A549 treated with AZD9567 at 1 μM for 4 hours (cell line): ENCODE measurements around the gene GSDMA. TPM values are rescaled to one million over a fixed set of nuclear protein-coding genes. Genes with fewer than 3 reads are reported as not detected.

ENCODE experiments used
- total RNA-seq: library from RNA; stranded (reverse); fragments of 200-300 nt; extraction: Qiagen RNA extraction; gene quantifications from 5 replicates; pipeline ENCODE4 v1.2.3, GENCODE V29; 2022; ENCODE audit not compliant: insufficient read depth

GSDMA gene, protein sequence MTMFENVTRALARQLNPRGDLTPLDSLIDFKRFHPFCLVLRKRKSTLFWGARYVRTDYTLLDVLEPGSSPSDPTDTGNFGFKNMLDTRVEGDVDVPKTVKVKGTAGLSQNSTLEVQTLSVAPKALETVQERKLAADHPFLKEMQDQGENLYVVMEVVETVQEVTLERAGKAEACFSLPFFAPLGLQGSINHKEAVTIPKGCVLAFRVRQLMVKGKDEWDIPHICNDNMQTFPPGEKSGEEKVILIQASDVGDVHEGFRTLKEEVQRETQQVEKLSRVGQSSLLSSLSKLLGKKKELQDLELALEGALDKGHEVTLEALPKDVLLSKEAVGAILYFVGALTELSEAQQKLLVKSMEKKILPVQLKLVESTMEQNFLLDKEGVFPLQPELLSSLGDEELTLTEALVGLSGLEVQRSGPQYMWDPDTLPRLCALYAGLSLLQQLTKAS
- total RNA-seq: not detected in 5 replicates

DNA sequence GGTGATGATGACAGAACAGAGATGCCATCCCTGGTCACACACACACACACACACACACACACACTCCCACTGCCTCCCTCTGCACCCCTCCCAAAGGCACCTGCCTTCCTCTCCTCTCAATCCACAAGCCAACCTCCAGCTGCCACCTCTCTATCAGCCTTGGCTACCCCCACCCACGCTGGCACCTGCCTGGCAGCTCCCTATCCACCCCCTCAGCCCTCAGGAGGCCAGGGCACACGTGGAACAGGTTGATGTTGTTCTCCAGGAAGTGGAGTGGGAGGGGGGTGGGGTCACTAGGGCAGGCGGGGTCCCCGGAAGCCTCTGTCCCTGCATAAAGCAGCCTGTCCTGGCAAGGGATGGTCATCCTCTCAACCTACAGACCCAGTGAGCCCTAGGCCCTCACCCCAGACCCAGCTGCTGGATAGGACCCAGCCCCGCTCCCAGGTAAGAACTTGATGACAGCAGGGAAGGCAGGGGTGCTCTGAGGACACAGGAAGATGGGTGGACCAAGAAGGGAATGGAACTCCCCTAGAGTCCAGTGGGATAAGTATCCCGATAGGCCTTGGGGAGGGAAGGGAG, at the start of gene GSDMA:
TSS of gene GSDMA (plus strand) at position 363 of the 579 bp plus-strand sequence. CDS start 2,684 bp downstream, outside the sequence.

DNA sequence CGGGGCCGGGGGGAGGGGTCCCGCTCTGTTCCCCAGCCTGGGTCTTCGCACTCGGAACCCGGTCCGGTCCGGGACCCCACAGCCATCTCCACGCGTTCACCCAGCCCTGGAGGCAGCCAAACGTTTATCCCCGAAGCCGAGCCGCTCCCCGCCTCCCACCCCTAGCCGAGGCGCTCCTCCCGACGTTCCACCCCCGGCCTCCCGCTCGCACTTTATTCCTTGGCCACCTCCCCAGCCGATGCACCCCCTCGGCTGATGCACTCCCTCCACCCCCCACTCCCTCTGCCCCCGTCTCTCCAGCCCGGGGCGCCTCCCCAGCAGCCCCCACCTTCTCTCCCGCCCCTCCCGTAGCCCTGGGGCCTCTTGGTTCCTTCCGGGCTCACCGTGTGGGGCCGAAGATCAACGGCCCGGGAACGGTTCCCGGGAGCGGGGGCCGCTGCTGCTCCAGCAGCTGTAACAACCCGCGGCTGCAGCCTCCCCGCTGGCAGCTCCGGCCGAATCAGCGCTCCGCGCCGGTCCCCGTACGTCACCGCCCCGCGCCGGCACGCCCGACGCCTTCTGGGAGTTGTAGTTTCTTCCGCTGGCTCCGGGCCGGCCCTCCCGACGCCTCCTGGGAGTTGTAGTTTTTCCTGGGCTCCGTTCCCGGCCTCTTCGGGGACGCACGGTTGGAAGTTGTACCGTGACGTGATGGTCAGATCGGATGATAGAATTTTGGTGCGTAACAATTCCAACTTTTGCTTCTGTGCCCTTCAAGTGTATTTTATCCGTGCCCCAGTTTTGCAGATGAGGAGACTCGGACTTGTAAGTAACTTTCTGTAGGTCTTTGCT, 35.5 kb upstream of the GSDMA start, which contains the start of the genes LRRC3C and ORMDL3:
TSS of gene LRRC3C (plus strand) at position 632 of the 828 bp plus-strand sequence. CDS start 13,792 bp downstream, outside the sequence.
TSS of gene ORMDL3 (minus strand) at position 501 of the 828 bp plus-strand sequence. CDS start 3,398 bp downstream, outside the sequence.

DNA sequence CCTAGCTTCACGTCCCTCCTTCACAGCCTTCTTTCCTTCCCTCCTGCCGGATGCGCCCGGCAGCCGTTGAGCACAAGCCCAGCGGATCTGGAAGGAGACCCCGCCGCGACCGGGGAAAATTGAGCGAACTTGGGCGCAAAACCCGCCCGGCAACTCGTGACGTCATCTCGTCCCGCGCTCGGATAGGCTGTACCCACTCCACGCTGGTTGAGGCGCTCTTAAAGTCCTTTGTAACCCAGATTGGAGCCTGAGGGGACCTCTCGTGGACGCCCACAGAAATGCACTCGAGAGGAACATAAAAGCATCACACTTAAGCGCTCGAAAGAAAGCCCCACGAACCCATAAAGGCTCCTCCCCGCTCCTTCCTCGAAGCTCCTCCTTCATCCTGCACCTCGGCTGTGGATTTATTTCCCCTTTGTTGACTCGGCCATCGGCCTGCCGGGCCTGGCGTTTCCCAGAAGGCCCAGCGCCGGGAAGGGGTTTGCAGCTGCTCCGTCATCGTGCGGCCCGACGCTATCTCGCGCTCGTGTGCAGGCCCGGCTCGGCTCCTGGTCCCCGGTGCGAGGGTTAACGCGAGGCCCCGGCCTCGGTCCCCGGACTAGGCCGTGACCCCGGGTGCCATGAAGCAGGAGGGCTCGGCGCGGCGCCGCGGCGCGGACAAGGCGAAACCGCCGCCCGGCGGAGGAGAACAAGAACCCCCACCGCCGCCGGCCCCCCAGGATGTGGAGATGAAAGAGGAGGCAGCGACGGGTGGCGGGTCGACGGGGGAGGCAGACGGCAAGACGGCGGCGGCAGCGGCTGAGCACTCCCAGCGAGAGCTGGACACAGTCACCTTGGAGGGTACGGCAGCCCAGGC, 17.8 kb downstream of the GSDMA start, which contains the start of gene PSMD3:
TSS of gene PSMD3 (plus strand) at position 457 of the 856 bp plus-strand sequence. CDS start at position 621, 164 bp downstream.

GRCh38 chr17:40015005-40015997, 52.5 kb downstream of the GSDMA start, which contains the start of gene CSF3:
TSS of gene CSF3 (plus strand) at chr17:40015440. CDS start at chr17:40015475, 35 bp downstream.

Other genes with a start within 250 kb of the GSDMA start
- gene MIEN1, start 232.5 kb upstream of the GSDMA start, total RNA-seq: 77.1 to 100 TPM (median 93.0 TPM) in 5 replicates
- 2.3 to 4.8 TPM (median 3.2 TPM) in 5 replicates for gene GRB7, start 225.1 kb upstream of the GSDMA start, total RNA-seq
- not detected in 5 replicates for gene IKZF3, start 98.7 kb upstream of the GSDMA start, total RNA-seq
- gene ZPBP2, start 94.8 kb upstream of the GSDMA start, total RNA-seq: not detected in 5 replicates
- 2.2 to 2.6 TPM (median 2.3 TPM) in 5 replicates for gene GSDMB, start 44.4 kb upstream of the GSDMA start, total RNA-seq
- gene ORMDL3, start 35.4 kb upstream of the GSDMA start, total RNA-seq: 34.4 to 45.1 TPM (median 43.1 TPM) in 5 replicates
- gene LRRC3C, start 35.3 kb upstream of the GSDMA start, total RNA-seq: not detected in 5 replicates
- 170 to 185 TPM (median 176 TPM) in 5 replicates for gene PSMD3, start 17.8 kb downstream of the GSDMA start, total RNA-seq
- 0.26 to 0.56 TPM (median 0.43 TPM) in 4 of 5 replicates, not detected in the other for gene CSF3, start 52.4 kb downstream of the GSDMA start, total RNA-seq
- 47.9 to 56.6 TPM (median 52.6 TPM) in 5 replicates for gene MED24, start 91.4 kb downstream of the GSDMA start, total RNA-seq
- 16.7 to 23.1 TPM (median 21.9 TPM) in 5 replicates for gene THRA, start 100.0 kb downstream of the GSDMA start, total RNA-seq
- 7.6 to 10.0 TPM (median 8.9 TPM) in 5 replicates for gene NR1D1, start 137.6 kb downstream of the GSDMA start, total RNA-seq
- 51.6 to 59.8 TPM (median 59.0 TPM) in 5 replicates for gene MSL1, start 159.0 kb downstream of the GSDMA start, total RNA-seq
- gene CASC3, start 177.5 kb downstream of the GSDMA start, total RNA-seq: 47.1 to 48.2 TPM (median 47.7 TPM) in 5 replicates
- gene RAPGEFL1, start 214.5 kb downstream of the GSDMA start, total RNA-seq: 3.7 to 4.6 TPM (median 3.7 TPM) in 5 replicates